Left ventricle myocardium superior (tissue), 1 donor: ENCODE data around the gene AMIGO2. TPM values are rescaled to one million over a fixed set of nuclear protein-coding genes. Genes with fewer than 3 reads are reported as not detected.
A peak's percentile ranks its signal among the peaks of the same experiment; 100 is the strongest.

Experiments
- ATAC-seq: fragments of 200-7000 bp; cut with Tn5 transposase; one replicate; pipeline ENCODE4 v1.9.1; 2020; ENCODE audit warnings: mild to moderate bottlenecking, moderate library complexity
- DNase-seq: peaks from one replicate; pipeline ENCODE4 v3.0.0-alpha.2; 2020
- intact Hi-C: fragments of 100-400 bp; cut with micrococcal nuclease; formaldehyde crosslinking; loops from one replicate; pipeline ENCODE4 v1.11.0; 2022
- total RNA-seq: library from RNA; stranded (reverse); fragmentation: NEBNext Ultra II Directional; extraction: Animal tissue kit (Norgen Biotek cat#: 25700); gene quantifications from one replicate; pipeline ENCODE4 v1.2.1, GENCODE V29; 2021
- donor health status: DM: no; HTN: yes; CAD: no; lungs with severe emphysema.

AMIGO2 gene
- total RNA-seq, 1 donor from 2014 or later: 2.1 TPM

DNA sequence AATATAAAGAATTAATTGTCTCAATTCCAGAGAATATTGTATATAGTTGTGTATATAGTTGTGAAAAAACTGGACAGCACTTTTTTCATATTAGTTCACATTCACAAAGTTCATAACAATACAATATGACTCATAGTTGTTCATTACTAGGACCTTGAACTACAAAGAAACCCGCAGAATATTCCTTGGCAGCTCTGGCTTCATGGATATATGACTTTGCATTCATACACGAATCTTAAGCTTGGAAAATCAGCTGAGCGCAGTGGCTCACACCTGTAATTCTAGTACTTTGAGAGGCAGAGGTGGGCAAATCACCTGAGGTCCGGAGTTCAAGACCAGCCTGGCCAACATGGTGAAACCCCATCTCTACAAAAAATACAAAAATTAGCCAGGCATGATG lies 38.4 kb downstream of the AMIGO2 start:
- ATAC-seq (no peak), DNase-seq (no peak)
- intact Hi-C loops: no loop called here

DNA sequence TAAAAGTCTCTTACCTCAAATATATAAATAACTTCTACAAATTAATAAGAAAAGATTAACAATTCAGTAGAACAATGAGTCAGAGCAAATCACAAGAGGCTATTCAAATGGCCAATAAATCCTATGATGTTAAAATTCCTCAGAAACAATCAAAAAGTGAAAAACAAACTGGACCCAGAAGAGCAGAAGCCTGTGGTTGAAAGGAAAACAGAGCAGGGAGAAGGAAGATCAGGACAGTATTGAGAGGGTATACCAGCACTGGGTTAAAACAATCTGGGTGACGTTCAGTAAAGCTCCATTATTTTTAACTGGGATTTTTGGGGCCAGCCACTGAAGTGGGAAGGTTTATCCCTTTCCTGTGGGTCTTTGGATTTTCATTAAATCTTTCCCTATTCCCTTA lies 40.0 kb downstream of the AMIGO2 start:
- no peak for DNase-seq
- no peak for ATAC-seq
- intact Hi-C loops: loop anchor here (10.0 kb wide), 2 partner anchors 265 to 645 kb away; no protein-coding TSS in a partner anchor

DNA sequence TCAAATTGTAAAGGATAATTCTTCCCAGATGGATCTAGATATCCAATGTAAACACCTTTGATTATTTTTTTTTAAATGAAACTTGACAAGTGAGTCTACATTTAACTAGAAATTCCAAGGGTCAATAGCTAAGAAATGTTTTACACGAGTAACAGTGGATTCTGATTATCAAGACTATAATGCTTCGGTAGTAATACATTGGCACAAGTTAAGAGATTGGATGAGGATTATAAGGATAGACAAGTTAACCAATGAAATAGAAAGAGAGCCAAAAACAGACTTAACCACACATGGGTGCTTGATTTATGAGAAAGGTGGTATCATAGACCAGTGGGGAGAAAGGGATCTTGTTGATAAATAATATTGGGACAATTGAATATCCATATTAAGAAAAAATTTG lies 40.7 kb downstream of the AMIGO2 start:
- intact Hi-C loops: loop anchor here (10.0 kb wide), 2 partner anchors 266 to 646 kb away; no protein-coding TSS in a partner anchor
- DNase-seq (no peak), ATAC-seq (no peak)

DNA sequence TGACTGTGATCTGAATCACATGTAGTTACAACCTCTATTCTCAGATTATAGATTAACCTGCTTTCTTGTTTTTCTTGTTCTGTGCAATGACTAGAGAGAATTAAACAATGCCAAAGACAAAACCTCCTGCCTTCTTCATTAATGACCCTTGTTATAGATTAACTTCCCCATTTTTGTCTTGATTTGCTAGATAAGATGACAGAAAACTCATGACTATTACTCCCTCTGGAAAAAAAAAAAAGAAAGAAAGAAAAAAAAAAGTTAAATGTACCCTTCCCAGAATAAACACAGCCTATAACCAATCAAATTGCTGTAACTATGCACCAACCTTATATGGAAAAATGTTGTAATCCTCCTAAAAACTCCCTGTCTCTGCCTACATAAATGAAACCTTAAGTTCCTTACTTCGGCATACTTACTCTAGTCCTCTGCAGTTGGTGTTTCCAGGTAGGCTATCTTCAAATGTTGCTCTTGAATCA lies 41.5 kb downstream of the AMIGO2 start:
- no peak for ATAC-seq
- DNase-seq: no peak
- intact Hi-C loops: loop anchor here (10.0 kb wide), 2 partner anchors 266 to 646 kb away; no protein-coding TSS in a partner anchor

DNA sequence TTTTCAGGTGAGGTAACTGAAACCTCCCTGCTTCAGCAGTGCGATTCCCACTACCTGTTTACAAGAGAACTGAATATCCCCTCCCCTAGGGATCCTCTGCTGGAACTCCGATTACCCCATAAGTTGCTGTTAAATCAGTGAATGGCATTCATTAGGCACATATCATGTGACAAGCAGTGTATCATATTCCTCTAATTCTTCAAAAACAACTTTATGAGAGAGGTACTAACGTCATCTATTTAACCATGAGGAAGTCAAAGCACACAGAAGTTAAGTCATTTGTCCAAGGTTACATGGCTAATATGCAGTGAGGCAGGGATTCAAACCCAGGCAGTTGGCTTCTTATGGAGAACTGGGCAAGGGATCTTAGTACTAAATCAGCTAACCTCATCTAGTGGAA lies 44.3 kb downstream of the AMIGO2 start:
- intact Hi-C loops: loop anchor here (10.0 kb wide), 2 partner anchors 269 to 649 kb away; no protein-coding TSS in a partner anchor
- ATAC-seq (no peak), DNase-seq (no peak)

GRCh38 chr12:47034661-47035060 lies 45.1 kb downstream of the AMIGO2 start:
- intact Hi-C loops: loop anchor here (10.0 kb wide), 2 partner anchors 270 to 650 kb away; no protein-coding TSS in a partner anchor
- no peak for ATAC-seq
- no peak for DNase-seq

- ATAC-seq: no peak
- DNase-seq: no peak
- intact Hi-C loops: loop anchor here (10.0 kb wide), 2 partner anchors 271 to 651 kb away; no protein-coding TSS in a partner anchor
Observed at GRCh38 chr12:47033789-47034555, 45.8 kb downstream of the AMIGO2 start.

DNA sequence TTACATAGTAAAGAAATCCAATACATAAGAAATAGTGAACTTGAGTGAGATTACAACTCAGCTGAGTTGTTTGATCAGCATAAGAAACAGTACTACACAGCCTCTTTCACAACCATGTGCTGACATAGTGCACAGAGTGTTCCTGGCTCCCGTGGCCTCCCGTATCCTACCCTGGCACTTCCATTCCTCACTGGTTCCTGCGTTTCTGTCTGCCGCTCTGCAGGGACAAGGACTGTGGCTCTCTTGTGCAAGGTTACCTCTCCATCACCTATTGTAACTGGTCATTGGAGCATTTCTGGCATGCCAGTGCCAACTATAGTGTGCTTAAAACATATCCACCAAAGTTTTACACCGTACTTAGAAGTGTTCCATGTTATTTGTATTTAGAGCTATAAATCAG lies 46.7 kb downstream of the AMIGO2 start:
- DNase-seq (peak; percentile 48), ATAC-seq (peak; percentile 95)
- intact Hi-C loops: loop anchor here (10.0 kb wide), 2 partner anchors 272 to 652 kb away; no protein-coding TSS in a partner anchor

DNA sequence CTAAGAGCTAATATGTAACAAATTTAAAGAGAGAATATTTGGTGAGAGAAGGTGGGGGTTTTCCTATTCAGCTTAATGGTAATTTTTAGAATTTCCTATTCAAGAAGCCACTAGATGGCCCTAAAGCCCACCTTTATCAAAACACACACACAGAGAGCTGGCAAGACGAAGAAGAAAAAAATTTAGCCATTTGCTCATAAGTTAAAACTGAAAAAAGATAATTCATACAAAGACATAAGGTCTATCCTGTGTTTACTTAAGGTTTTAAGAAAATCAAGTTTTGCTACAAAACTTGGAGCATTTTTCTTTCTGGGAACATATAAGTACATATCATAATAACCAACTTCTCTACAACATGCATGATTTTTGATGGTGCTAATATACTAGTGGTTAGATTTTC lies 47.1 kb downstream of the AMIGO2 start:
- DNase-seq (no peak), ATAC-seq (peak; percentile 83)
- intact Hi-C loops: loop anchor here (10.0 kb wide), 2 partner anchors 272 to 652 kb away; no protein-coding TSS in a partner anchor

GRCh38 chr12:47029903-47030302 lies 49.9 kb downstream of the AMIGO2 start:
- intact Hi-C loops: loop anchor here (10.0 kb wide), 2 partner anchors 275 to 655 kb away; no protein-coding TSS in a partner anchor
- ATAC-seq: no peak

GRCh38 chr12:47028981-47029708 lies 50.6 kb downstream of the AMIGO2 start:
- intact Hi-C loops: no loop called here
- ATAC-seq (no peak), DNase-seq (no peak)

More at GRCh38 chr12:47029903-47030302, 49.9 kb downstream of the AMIGO2 start:
- DNase-seq: no peak

DNA sequence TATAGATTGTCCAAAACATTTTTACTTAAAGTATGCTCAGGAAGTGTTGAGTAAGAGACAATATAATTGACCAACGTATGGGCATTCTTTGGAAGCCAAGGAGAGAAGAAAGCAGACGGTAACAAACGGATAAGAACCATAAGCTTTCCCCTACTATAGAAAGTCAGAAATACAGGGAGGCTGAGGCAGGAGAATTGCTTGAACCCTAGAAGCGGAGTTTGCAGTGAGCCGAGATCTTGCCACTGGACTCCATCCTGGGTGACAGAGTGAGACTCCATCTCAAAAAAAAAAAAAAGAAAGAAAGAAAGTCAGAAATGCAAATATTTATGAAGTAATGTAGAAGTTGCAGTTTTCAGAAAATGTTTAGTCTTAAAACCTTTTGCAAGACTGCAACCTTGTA lies 51.6 kb downstream of the AMIGO2 start:
- intact Hi-C loops: no loop called here
- no peak for ATAC-seq
- no peak for DNase-seq

Other genes starting within 250 kb of the AMIGO2 start
- 1.1 TPM for gene PCED1B, start 338 bp downstream of the AMIGO2 start, total RNA-seq